NCI-H460 (cell line): ENCODE results near the gene SELENOI. TPM values are rescaled to one million over a fixed set of nuclear protein-coding genes. Genes with fewer than 3 reads are reported as not detected.
A peak's percentile ranks its signal among the peaks of the same experiment; 100 is the strongest.

Experiments used
- DNase-seq: peaks from one replicate; pipeline ENCODE4 v3.0.0-alpha.2; 2016; ENCODE audit warnings: low read depth; ENCODE audit errors: extremely low read depth
- total RNA-seq: library from RNA; depleted of rRNA; stranded (reverse); fragments of >200 nt; shearing (Covaris generic); gene quantifications from 2 replicates; pipeline ENCODE4 v1.2.3, GENCODE V29; 2014

SELENOI gene
- total RNA-seq, 1 experiment from 2014 or later = 99.2 TPM

GRCh38 chr2:26401739-26402541 is 56.0 kb downstream of the SELENOI start, which contains the start of gene DRC1:
Gene DRC1, plus strand, starts transcription at chr2:26401920. Its CDS starts 70 bp downstream, at chr2:26401990.
- DNase-seq = peak; percentile 78

GRCh38 chr2:26407526-26407925 is 61.6 kb downstream of the SELENOI start:
- no peak for DNase-seq

GRCh38 chr2:26409785-26410184 is 63.8 kb downstream of the SELENOI start:
- no peak for DNase-seq

GRCh38 chr2:26410764-26411243 is 64.9 kb downstream of the SELENOI start:
- DNase-seq = no peak

DNA sequence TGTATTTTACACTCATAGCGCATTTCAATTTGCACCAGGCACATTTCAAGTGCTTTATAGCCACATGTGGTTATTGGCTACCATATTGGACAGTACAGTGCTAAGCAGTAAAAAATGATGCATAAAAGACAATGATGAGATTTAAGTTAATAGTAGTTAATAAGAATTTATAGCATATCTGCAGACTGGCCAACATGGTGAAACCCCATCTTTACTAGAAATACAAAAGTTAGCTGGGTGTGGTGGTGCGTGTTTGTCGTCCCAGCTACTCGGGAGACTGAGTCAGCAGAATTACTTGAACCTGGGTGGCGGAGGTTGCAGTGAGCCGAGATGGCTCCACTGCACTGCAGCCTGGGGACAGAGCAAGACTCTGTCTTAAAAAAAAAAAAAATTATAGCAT is 65.5 kb downstream of the SELENOI start:
- DNase-seq = no peak

- peak; percentile 72 for DNase-seq
Observed at GRCh38 chr2:26412091-26412673, 66.2 kb downstream of the SELENOI start.

DNA sequence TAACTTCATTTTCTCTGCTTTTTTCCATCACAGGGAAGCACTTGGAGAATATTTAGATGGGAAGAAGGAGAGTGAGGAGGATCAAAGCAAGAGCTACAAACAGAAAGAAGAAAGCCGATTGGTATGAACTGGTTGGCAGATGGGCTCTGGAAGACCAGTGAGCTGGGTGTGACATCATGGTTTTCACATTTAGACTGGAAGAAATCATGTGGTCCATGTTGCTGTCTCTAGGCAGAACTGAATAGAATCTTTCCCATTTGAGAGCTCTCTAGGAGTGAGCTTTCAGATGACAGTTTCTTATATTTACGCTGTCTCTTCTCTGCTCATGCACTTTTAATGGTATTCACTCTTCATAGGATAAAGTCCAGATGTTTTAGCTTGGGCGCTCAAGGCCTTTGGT is 68.4 kb downstream of the SELENOI start:
- DNase-seq = no peak

DNA sequence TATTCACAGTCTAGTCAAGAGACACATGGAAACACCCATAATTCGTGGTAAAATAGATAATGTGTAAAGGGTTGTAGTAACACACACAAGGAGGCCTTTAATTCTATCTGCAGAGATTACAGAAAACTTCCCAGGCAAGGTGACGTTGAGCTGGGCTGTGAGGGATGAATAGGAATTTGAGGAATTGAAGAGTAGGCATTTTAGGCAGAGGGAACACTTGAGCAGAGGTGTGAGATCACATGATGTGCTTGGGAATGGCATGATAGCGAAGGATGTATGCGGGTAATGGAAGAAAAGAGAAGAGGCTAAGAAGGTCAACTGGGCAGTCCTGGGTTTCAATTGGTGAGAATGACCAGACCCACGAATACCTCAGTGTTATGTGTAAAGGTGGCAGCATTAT is 76.0 kb downstream of the SELENOI start:
- DNase-seq = no peak

DNA sequence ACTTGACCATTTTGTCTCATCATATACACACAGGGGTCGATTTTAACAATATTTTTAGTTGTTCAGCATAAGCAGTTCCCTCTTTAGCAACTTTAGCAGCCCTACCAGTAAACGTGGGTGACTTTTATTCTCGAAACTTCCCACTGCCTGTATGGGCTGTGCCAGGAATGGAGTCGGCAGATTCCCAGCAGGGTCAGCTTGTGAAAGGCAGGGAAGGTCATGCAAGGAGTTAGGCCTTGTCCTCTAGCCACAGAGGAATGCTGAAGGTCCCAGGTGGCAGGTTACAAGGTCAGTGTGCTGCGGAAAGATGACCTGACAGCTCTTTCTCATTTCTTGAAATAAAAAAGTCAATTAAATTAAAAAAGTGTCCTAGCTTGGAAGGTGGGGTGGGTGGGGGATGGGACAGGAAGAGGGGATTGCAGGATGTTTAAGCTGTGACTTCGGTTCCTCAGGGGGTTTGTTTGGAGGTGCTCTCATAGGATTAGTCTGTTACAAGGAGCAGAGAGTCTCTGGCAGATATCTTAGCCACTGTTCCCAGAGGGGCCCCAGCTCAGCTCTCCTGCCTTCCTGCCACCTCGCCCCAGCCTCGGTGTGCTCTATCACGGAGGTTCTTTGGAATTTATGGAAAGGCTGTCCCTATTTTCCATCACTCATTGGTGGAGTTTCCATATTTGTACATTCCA is 77.1 kb downstream of the SELENOI start:
- DNase-seq = no peak

DNA sequence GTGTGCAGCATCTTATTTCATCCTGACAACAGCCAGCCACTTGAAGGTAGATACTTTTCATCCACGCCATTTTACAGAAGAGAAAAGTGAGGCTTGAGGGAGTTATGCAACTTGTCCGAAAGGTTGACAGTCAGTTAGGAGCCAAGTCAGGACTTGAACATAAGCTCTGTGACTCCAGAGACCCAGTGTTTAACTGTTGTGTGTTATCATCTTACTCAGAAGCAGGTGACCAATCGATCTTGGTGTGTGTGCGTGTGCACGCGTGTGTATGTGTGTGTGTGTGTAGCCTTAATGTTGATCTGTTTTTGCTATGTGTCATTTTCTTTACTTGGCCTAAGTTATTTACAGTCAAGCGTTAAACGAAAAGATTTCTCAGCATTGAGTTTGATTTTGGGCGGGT is 77.8 kb downstream of the SELENOI start:
- DNase-seq = no peak

DNA sequence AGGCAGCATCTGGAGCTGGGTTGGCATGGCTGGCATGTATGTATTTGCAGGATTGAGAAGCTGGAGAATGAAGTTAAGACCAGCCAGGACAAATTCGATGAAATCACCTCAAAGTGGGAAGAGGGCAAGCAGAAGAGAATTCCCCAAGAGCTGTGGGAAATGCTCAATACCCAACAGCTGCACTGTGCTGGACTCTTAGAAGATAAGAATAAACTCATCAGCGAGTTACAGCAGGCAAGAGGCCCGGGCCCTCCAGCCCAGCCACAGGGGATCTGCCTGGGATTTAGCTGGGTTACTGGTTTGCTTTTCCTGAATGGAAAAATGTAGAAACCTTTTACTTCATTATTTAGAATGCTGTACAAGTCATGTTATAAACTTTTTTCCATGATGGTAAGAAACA is 78.3 kb downstream of the SELENOI start:
- DNase-seq = no peak

- DNase-seq = no peak
Observed at GRCh38 chr2:26428846-26429245, 82.9 kb downstream of the SELENOI start.

DNA sequence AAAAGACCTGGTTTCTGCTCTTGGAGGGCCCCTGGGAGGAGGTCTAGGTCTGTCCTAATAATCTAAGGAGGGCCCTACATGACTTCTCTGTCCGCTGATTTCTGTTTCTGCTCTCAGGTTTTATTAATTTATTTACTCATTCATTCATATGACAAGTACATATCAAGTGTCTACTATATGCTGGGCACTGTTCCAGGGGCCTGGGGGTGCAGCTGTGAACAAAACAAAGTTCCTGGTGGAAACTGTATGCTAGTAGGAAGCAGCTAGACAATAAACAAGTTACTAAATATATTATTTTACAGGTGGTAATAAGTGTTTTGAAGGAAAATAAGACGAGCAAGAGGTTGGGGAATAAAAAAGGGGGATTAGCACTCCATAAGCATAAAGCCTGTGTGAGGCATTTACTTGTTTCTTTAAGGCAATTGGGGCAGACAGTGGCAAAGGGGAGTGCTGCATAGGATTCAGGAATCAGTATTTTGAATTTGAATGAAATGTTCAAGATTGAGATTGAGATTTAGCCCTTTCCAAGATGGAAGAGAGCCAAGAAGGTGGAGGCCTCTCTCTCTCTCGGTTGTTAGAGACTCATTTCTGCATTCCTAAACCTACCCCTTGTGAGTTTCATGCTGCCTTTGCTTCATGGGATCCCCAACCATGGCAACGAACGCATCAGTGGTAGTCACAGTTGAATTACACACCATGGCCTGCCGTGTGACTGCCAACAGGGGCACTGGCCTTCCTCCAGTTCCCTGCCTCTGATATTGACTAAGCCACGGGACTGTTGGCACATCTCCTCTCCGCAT is 84.0 kb downstream of the SELENOI start:
- DNase-seq = no peak

DNA sequence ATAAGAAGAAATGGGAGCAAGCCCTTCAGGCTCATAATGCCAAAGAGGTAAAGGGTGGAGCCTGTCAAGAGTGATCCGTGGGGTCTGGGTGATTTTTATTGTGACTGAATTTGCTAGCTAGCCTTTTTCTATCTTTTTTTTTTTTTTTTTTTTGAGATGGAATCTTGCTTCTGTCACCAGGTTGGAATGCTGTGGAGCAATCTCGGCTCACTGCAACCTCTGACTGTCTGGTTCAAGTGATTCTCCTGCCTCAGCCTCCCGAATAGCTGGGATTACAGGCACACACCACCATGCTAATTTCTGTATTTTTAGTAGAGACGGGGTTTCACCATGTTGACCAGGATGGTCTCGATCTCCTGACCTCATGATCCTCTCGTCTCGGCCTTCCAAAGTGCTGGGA is 84.9 kb downstream of the SELENOI start:
- DNase-seq = no peak

- no peak for DNase-seq
Observed at GRCh38 chr2:26432363-26432762, 86.4 kb downstream of the SELENOI start.

DNA sequence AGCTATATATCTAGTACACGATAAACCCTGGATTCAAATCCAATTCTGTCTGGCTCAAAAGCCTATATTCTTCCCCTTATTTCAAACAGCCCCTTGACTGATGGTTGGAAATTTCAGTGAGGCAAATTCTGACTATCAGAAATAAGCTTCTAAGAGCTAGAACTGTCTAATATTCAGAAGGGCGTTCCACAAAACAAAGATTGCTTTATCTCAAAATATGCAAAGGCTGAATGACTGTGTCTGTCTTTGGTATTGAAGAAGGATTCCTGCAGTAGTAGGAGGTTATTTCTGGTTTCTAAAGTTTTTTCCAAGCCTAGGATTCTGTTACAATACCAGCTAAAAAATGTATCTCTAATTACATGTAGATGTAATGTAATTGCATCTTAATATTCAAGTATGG is 86.9 kb downstream of the SELENOI start:
- DNase-seq = no peak

DNA sequence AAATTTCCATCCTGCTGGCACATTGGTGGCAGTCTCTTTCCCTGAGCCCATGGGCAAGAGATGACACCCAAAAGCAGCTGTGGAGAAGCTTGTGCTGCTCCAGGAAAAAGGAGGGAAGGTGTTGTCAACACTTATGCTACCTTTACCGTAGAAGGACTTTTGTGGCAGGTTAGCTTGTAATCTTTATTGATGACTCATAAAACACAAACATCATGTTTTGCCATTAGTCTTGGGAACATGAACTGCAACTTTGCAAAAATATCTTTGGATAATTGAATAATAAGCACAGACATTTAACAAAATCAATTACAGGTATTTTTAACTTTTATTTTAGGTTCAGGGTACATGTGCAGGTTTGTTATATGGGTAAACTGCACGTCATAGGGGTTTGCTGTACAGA is 89.2 kb downstream of the SELENOI start:
- no peak for DNase-seq

DNA sequence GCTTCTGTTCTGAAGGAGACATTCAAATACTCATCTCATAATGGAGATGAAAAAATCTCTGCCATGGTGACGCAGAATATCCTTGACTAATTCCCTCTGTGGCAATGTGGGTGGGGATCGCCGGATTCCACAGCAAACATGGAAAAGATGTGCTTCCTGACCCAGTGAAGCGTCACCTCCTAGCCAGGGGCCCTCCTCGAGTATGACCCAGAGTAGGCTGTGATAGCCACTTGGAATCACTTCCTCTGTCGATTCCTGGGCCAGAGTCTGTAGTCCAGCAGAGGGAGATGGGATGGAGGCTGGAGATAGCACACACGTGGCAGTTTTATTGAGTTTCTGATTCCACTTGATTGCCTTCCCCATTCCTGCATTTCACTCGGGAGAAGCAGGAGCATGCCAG is 92.6 kb downstream of the SELENOI start:
- DNase-seq = peak; percentile 85

DNA sequence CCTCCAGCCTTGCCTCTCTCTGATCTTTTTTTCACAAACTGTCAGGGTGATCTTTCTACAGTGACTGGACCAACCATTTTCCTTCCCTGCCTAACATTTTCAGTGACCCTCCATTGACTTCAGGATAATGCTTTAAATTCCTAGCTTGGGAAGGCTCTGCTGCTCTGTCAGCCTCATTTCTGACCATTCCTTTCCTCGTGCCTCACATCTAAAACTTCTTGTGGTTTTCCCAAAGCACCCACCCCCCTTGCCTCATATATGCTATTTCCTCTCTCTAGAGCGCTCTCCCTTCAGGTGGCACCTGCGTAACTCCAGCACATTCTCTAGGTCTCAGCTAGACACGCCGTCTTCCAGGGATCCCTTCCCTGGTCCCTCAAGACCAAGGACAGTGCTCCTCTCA is 93.0 kb downstream of the SELENOI start:
- no peak for DNase-seq

DNA sequence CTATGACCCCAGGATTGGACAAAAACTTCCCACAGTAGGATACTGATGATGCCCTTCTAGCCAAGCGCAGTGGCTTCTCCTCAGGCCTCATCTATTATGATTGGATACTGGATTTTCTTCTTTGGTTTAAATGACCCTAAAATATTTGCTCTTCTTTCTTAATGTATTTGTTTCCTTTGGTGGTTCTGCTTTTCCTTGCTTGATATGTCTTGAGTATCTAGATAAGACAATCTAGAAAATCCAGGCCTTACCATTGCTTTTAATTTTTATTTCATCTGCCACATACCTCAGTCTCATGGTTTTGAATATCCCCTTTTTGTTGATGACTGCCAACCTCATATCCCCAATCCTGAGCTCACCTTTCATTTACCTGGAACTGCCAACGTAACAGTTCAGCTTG is 96.4 kb downstream of the SELENOI start:
- DNase-seq = no peak

- DNase-seq = no peak
Observed at GRCh38 chr2:26442707-26443106, 96.8 kb downstream of the SELENOI start.
